Stimulated activated CD8-positive, alpha-beta memory T cell treated with anti-CD3 and anti-CD28 coated beads, Interleukin-7, amount 100 ng/mL, for 24 hours (primary cell): ENCODE measurements around the gene SLF2.
A peak's percentile ranks its signal among the peaks of the same experiment; 100 is the strongest.

ENCODE experiments used
- DNase-seq: peaks from one replicate; pipeline ENCODE4 v3.0.0-alpha.2; 2020; ENCODE audit warnings: low read depth

The SLF2 gene

GRCh38 chr10:100980711-100981110, 67.9 kb downstream of the SLF2 start:
- DNase-seq: no peak

GRCh38 chr10:100981178-100981772, 68.5 kb downstream of the SLF2 start:
- no peak for DNase-seq

DNA sequence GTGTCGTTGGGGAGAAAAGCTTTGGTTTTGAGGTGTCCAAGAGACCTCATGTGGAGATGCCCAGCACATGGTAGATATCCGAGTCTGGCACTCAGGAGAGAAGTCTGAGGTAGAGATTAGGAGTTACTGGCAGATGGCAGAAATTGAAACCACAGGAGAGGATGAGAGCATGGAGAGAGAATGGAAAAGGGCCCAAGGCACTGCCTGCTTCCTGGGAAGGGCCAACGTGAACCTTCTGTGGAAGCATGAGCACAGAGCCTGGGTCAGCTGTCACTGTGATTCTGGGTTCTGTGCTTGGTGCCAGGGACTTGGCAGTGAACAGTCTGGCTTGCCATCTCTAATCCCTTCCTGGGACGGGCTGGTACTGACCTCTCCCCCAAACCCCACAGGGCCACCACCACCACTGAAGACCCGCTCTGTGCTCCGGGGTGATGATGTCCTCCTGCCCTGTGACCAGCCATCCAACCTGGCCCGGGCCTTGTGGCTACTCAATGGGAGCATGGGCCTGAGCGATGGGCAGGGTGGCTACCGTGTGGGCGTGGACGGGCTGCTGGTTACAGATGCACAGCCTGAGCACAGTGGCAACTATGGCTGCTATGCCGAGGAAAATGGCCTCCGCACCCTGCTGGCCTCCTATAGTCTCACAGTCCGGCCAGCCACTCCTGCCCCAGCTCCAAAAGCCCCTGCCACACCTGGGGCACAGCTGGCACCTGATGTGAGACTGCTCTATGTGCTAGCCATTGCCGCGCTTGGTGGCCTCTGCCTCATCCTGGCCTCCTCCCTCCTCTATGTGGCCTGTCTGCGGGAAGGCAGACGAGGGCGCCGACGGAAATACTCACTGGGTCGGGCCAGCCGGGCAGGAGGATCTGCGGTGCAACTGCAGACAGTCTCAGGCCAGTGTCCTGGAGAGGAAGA, 70.4 kb downstream of the SLF2 start:
- DNase-seq: no peak

- DNase-seq: no peak
Measured at GRCh38 chr10:100983868-100984671, 71.3 kb downstream of the SLF2 start.

DNA sequence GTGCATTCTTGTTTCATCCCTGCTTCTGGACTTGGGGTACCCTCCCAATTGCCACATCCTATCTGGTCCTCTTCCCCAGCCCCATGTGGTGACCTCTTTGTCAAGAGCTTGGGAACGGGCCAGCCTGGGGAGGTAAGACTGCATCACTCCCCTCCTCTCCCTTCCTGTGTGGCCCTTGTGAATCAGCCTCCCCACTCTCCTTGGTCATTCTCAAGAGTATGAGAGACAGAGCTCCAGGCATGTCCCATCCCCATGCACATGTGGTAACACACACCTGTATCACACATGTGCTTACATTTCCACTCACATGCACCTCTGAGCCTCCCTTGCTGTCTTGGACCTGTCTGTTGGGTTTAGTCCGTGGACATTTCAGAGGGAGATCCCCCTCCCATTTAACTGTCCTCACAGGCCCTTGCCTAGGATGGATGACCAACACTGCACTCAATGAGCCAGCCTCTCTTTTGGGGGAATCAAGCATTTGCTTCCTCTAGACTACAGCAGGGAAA, 72.0 kb downstream of the SLF2 start:
- DNase-seq: no peak

- DNase-seq: no peak
Measured at GRCh38 chr10:100985336-100985735, 72.6 kb downstream of the SLF2 start.

- DNase-seq: no peak
Measured at GRCh38 chr10:100986623-100986951, 73.8 kb downstream of the SLF2 start.

GRCh38 chr10:100986952-100987684, 74.4 kb downstream of the SLF2 start, which contains the start of the genes MRPL43 and TWNK:
Gene MRPL43, minus strand, starts transcription at chr10:100987497. Its CDS starts 54 bp downstream, at chr10:100987443.
Gene TWNK, plus strand, starts transcription at chr10:100987543. Its CDS starts 668 bp downstream, at chr10:100988211.
- peak; percentile 70 for DNase-seq

GRCh38 chr10:100987685-100988049, 74.9 kb downstream of the SLF2 start:
- DNase-seq: no peak

DNA sequence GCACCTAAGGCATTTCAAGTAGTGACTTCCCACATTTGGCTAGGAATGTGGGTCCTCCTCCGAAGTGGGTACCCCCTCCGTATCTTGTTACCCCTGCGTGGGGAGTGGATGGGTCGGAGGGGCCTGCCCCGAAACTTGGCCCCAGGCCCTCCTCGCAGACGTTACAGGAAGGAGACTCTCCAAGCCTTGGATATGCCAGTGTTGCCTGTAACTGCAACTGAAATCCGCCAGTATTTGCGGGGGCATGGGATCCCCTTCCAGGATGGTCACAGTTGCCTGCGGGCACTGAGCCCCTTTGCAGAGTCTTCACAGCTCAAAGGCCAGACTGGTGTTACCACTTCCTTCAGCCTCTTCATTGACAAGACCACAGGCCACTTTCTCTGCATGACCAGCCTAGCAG, 75.4 kb downstream of the SLF2 start:
- DNase-seq: no peak

- no peak for DNase-seq
Measured at GRCh38 chr10:100989088-100989487, 76.3 kb downstream of the SLF2 start.

- no peak for DNase-seq
Measured at GRCh38 chr10:100993986-100994708, 81.4 kb downstream of the SLF2 start.

DNA sequence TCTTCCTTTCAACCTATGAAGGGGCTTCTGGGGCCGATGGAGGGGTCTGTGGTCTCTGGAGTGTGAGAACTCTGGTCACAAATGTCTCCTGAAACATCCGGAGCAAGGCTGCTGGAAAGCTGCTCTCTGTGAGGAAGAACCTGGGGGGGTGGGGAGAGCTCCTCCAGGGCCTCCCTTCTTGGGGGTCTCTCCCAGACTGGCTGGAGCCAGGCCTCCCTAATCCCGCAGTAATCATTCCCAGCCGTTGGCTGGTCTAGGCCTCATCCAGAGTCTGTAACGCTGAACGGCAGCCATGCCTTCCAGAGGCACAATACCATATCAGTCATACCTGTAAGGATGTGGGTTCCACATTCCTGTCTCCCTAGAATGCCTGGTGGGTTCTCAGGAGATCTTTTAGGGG, 82.4 kb downstream of the SLF2 start:
- DNase-seq: no peak

- DNase-seq: no peak
Measured at GRCh38 chr10:100996678-100997359, 84.1 kb downstream of the SLF2 start.

- DNase-seq: peak; percentile 55
Measured at GRCh38 chr10:100997360-100998182, 84.8 kb downstream of the SLF2 start.

- no peak for DNase-seq
Measured at GRCh38 chr10:100998183-100998990, 85.6 kb downstream of the SLF2 start.

- DNase-seq: peak; percentile 43
Measured at GRCh38 chr10:100998991-100999741, 86.4 kb downstream of the SLF2 start.

- no peak for DNase-seq
Measured at GRCh38 chr10:100999742-101000126, 87.0 kb downstream of the SLF2 start, which contains the start of gene LZTS2. Gene LZTS2, plus strand, starts transcription at chr10:100999808. Its CDS starts 2,731 bp downstream, at chr10:101002539.
